Bronchial epithelial cell (primary cell): ENCODE results near the gene RCAN2. TPM values are rescaled to one million over a fixed set of nuclear protein-coding genes. Genes with fewer than 3 reads are reported as not detected.
A peak's percentile ranks its signal among the peaks of the same experiment; 100 is the strongest.

Experiments
- DNase-seq: peaks from one replicate; pipeline ENCODE4 v3.0.0-alpha.2; 2010; ENCODE audit warnings: low read depth
- FAIRE-seq: peaks from 2 replicates; lab custom pipeline; 2011; peaks lifted over from hg19 to GRCh38; lab: Jason Lieb, UNC
- H3K27me3 ChIP-seq: 2 replicates; pipeline ENCODE4 v1.5.1; 2011; ENCODE audit warnings: low read length; ENCODE audit not compliant: control insufficient read depth, insufficient read depth
- H3K36me3 ChIP-seq: 2 replicates; pipeline ENCODE4 v1.5.1; 2011; ENCODE audit warnings: low read length; ENCODE audit not compliant: control insufficient read depth, insufficient read depth
- H3K4me3 ChIP-seq: 2 replicates; pipeline ENCODE4 v1.5.1; 2011; ENCODE audit warnings: mild to moderate bottlenecking, low read depth, low read length, control low read depth
- CTCF ChIP-seq: IDR thresholded peaks from 2 replicates; pipeline ENCODE4 v1.5.1; 2011; ENCODE audit warnings: mild to moderate bottlenecking, moderate library complexity, low read length, control low read depth, inconsistent platforms; ENCODE audit not compliant: insufficient read depth, severe bottlenecking
- total RNA-seq: library from RNA; depleted of rRNA; stranded (reverse); fragments of >200 nt; gene quantifications from 2 replicates; pipeline ENCODE4 v1.2.1, GENCODE V29; 2014

Gene RCAN2
- total RNA-seq, 1 donor from 2014 or later, result under 0.01 TPM

GRCh38 chr6:46510651-46511050 is 19.4 kb upstream of the RCAN2 start:
- FAIRE-seq, result no peak
- H3K4me3 ChIP-seq, result no peak overlapping the region
- no peak for DNase-seq

GRCh38 chr6:46509981-46510510 is 18.8 kb upstream of the RCAN2 start:
- DNase-seq (no peak), FAIRE-seq (no peak)

More at GRCh38 chr6:46510651-46511050, 19.4 kb upstream of the RCAN2 start:
- Histone ChIP-seq H3K27me3 (peaks cover 2% of the 10 kb centered on the region), H3K36me3 (no peaks in the 10 kb centered on the region)
- TF ChIP-seq CTCF, result no peak

GRCh38 chr6:46509063-46509462 is 17.8 kb upstream of the RCAN2 start:
- Histone ChIP-seq H3K36me3 (no peaks in the 10 kb centered on the region), H3K4me3 (no peak overlapping the region), H3K27me3 (peaks cover 2% of the 10 kb centered on the region)
- no peak for DNase-seq
- FAIRE-seq, result no peak
- no peak for TF ChIP-seq CTCF

More at GRCh38 chr6:46509981-46510510, 18.8 kb upstream of the RCAN2 start:
- Histone ChIP-seq H3K36me3 (no peaks in the 10 kb centered on the region), H3K27me3 (peaks cover 2% of the 10 kb centered on the region), H3K4me3 (no peak overlapping the region)
- TF ChIP-seq CTCF, result no peak

- TF ChIP-seq CTCF, result no peak
- Histone ChIP-seq H3K36me3 (no peaks in the 10 kb centered on the region), H3K4me3 (no peak overlapping the region), H3K27me3 (peaks cover 2% of the 10 kb centered on the region)
- FAIRE-seq, result no peak
- DNase-seq, result peak; percentile 33
These were observed 16.2 kb upstream of the RCAN2 start for GRCh38 chr6:46507426-46507825.

GRCh38 chr6:46505693-46506512 is 14.7 kb upstream of the RCAN2 start:
- TF ChIP-seq CTCF, result no peak
- no peak for FAIRE-seq

More at GRCh38 chr6:46505693-46506512, 14.7 kb upstream of the RCAN2 start:
- no peak for DNase-seq
- Histone ChIP-seq H3K4me3 (no peak overlapping the region), H3K36me3 (no peaks in the 10 kb centered on the region), H3K27me3 (no peaks in the 10 kb centered on the region)
